MM.1S (cell line): ENCODE results near the gene POLG2.

Experiments used
- CTCF ChIP-seq: fragments of 300-600 bp; sonication (generic); IDR thresholded peaks from 2 replicates; pipeline ENCODE4 v1.5.1; 2016; ENCODE audit warnings: antibody characterized with exemption, low read length, mixed read lengths
- EZH2 ChIP-seq: fragments of 300-600 bp; sonication (generic); optimal IDR thresholded peaks from 2 replicates; pipeline ENCODE3; 2017; ENCODE audit warnings: low read depth, mild to moderate bottlenecking, antibody characterized with exemption, low read length, mixed read lengths

DNA sequence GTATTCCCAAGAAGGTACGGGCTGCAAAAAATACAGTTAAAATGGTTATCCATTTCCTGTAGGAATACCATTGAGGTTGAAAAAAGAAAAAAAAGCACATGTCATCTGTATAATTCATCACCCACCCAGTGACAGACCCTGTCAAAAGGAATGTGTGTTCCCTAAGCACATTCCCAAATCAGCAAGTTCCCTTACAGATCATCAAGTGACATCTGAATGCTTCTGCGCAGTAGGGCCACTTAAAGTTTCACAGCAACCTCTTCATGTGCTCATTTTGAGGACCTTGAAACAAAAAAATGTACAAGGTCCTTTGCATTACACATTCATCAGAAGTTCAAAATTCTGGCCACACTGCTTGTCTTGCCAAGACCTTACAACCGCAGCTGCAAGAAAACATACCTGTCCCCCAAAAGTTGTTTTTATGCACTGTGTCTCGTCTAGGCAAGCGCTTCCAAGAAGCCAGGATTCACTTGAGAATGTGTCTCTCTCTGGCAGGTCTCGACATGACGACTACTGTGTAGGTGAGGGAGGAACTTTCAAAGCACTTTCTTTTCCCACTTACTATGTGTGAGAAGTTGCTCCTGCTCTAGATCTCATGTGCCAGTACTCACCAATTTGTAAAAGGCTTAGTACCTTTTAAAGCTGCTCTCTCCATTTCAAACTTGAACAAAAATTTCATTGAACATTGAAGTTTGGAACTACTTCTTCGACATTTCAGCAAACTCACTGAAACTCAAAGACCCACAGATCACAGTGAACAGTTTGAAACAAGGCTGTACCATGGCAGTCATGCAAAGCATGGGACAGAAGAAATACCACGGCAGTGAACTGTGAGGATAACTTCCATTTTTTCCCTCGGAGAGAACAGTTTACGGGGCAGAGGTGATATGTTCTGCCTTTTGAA is 4.3 kb upstream of the POLG2 start:
- no peak for TF ChIP-seq CTCF
- no peak for TF ChIP-seq EZH2
